Activated CD4-positive, alpha-beta T cell treated with anti-CD3 and anti-CD28 coated beads for 36 hours (primary cell): Measurements from ENCODE around the gene ABCA7. TPM values are rescaled to one million over a fixed set of nuclear protein-coding genes. Genes with fewer than 3 reads are reported as not detected.
A peak's percentile ranks its signal among the peaks of the same experiment; 100 is the strongest.

ENCODE experiments used
- ATAC-seq: fragments of 200-7000 bp; cut with Tn5 transposase; one replicate; pipeline ENCODE4 v1.10.0; 2021; ENCODE audit warnings: mild to moderate bottlenecking, moderate library complexity
- CTCF ChIA-PET: fragments of 350-600 bp; sonication (Branson Sonifier 250); formaldehyde crosslinking; loops from one replicate; lab custom pipeline; 2021; ENCODE audit warnings: antibody characterized with exemption; lab: Charles Lee
- POLR2A ChIA-PET: fragments of 350-600 bp; sonication (Branson Sonifier 250); formaldehyde crosslinking; loops from one replicate; lab custom pipeline; 2021; ENCODE audit warnings: antibody characterized with exemption, inconsistent platforms; lab: Charles Lee
- DNase-seq: peaks from one replicate; pipeline ENCODE4 v3.0.0-alpha.2; 2020
- H3K27ac Mint-ChIP-seq: one replicate; pipeline ENCODE4 v1.8.0; 2021; ENCODE audit warnings: mixed read lengths
- H3K27me3 Mint-ChIP-seq: one replicate; pipeline ENCODE4 v1.8.0; 2021; ENCODE audit warnings: mixed read lengths
- H3K36me3 Mint-ChIP-seq: one replicate; pipeline ENCODE4 v1.8.0; 2021; ENCODE audit warnings: low read depth, mixed read lengths
- H3K4me1 Mint-ChIP-seq: one replicate; pipeline ENCODE4 v1.8.0; 2021; ENCODE audit warnings: mixed read lengths
- H3K4me3 Mint-ChIP-seq: one replicate; pipeline ENCODE4 v1.8.0; 2021; ENCODE audit warnings: mild to moderate bottlenecking, moderate library complexity, mixed read lengths
- H3K9me3 Mint-ChIP-seq: one replicate; pipeline ENCODE4 v1.8.0; 2021; ENCODE audit warnings: low read depth, mixed read lengths
- intact Hi-C, 2 experiments: fragments of 100-400 bp; cut with DNase I in 1 of 2; cut with micrococcal nuclease in 1 of 2; formaldehyde crosslinking; loops; one replicate each; pipeline versions ENCODE4 v1.14.2 to v1.15.1; 2022 to 2024; cut with DNase I, micrococcal nuclease
- total RNA-seq, 2 experiments: library from RNA; stranded (reverse); gene quantifications; one replicate each; pipeline ENCODE4 v1.2.3, GENCODE V29; 2021

Gene ABCA7
- total RNA-seq, 2 experiments from 2014 or later: 14.4 to 16.9 TPM

- intact Hi-C loops: loop anchor here in 1 of 2 experiments (1.0 to 5.0 kb wide), 3 partner anchors 13 to 380 kb away; partner anchors contain the start of genes ABCA7, ARHGAP45 and DAZAP1
- DNase-seq (peak; percentile 46), ATAC-seq (peak; percentile 2)
- peaks cover 16% of the 10 kb centered on the region for H3K36me3 Mint-ChIP-seq
- POLR2A ChIA-PET: interaction anchor here (0.7 to 1.1 kb wide), 5 partner anchors 45 to 241 kb away, joined by 3 to 6 read pairs (median 3); partner anchors contain the start of gene CIRBP
- peak overlapping the region; percentile 74 for H3K27ac Mint-ChIP-seq
- H3K4me3 Mint-ChIP-seq: peak overlapping the region; percentile 88
- H3K4me1 Mint-ChIP-seq: peaks cover 28% of the 10 kb centered on the region
- H3K27me3 Mint-ChIP-seq: no peaks in the 10 kb centered on the region
- CTCF ChIA-PET: interaction anchor here (1.0 kb wide), 1 partner anchor 9 kb away, joined by 3 read pairs; no protein-coding TSS in a partner anchor
- no peaks in the 10 kb centered on the region for H3K9me3 Mint-ChIP-seq
Observed at GRCh38 chr19:1027650-1028061, 12.3 kb upstream of the ABCA7 start.

GRCh38 chr19:1028062-1028926 is 11.6 kb upstream of the ABCA7 start:
- Mint-ChIP-seq H3K9me3 (no peaks in the 10 kb centered on the region), H3K36me3 (peaks cover 22% of the 10 kb centered on the region), H3K27ac (peak overlapping the region; percentile 74), H3K4me1 (peaks cover 30% of the 10 kb centered on the region), H3K27me3 (no peaks in the 10 kb centered on the region), H3K4me3 (peak overlapping the region; percentile 88)
- ATAC-seq: peak; percentile 55
- CTCF ChIA-PET: interaction anchor here (0.7 to 1.1 kb wide), 5 partner anchors 9 to 166 kb away, joined by 3 to 5 read pairs (median 3); partner anchors contain the start of gene WDR18
- POLR2A ChIA-PET: interaction anchor here (0.6 to 1.0 kb wide), 3 partner anchors 12 to 241 kb away, joined by 3 read pairs; partner anchors contain the start of gene ABCA7
- intact Hi-C loops: loop anchor here in 1 of 2 experiments (1.0 to 5.0 kb wide), 3 partner anchors 12 to 379 kb away; partner anchors contain the start of genes ABCA7, ARHGAP45 and DAZAP1
- peak; percentile 76 for DNase-seq

GRCh38 chr19:1032264-1032867 is 7.5 kb upstream of the ABCA7 start:
- intact Hi-C loops: no loop called here
- H3K4me1 Mint-ChIP-seq: peaks cover 26% of the 10 kb centered on the region
- no peak overlapping the region for H3K27ac Mint-ChIP-seq
- no peaks in the 10 kb centered on the region for H3K27me3 Mint-ChIP-seq
- DNase-seq (no peak), ATAC-seq (no peak)
- peaks cover 37% of the 10 kb centered on the region for H3K36me3 Mint-ChIP-seq
- H3K9me3 Mint-ChIP-seq: no peaks in the 10 kb centered on the region
- ChIA-PET POLR2A (interaction anchor here (0.5 to 0.7 kb wide), 2 partner anchors 11 to 14 kb away, joined by 3 read pairs; partner anchors contain the start of gene RNU6-2), CTCF (no interaction called here)
- no peak overlapping the region for H3K4me3 Mint-ChIP-seq

GRCh38 chr19:1035998-1036621 is 3.8 kb upstream of the ABCA7 start:
- DNase-seq (no peak), ATAC-seq (no peak)
- no peaks in the 10 kb centered on the region for H3K27me3 Mint-ChIP-seq
- intact Hi-C loops: no loop called here
- H3K27ac Mint-ChIP-seq: no peak overlapping the region
- CTCF ChIA-PET: interaction anchor here (1.0 to 1.3 kb wide), 2 partner anchors 10 to 28 kb away, joined by 3 to 4 read pairs; no protein-coding TSS in a partner anchor
- H3K36me3 Mint-ChIP-seq: peaks cover 41% of the 10 kb centered on the region
- POLR2A ChIA-PET: no interaction called here
- peaks cover 36% of the 10 kb centered on the region for H3K4me1 Mint-ChIP-seq
- H3K4me3 Mint-ChIP-seq: no peak overlapping the region
- H3K9me3 Mint-ChIP-seq: no peaks in the 10 kb centered on the region

GRCh38 chr19:1037621-1038064 is 2.3 kb upstream of the ABCA7 start:
- Mint-ChIP-seq H3K36me3 (peaks cover 34% of the 10 kb centered on the region), H3K9me3 (no peaks in the 10 kb centered on the region), H3K4me3 (peak overlapping the region; percentile 52), H3K27me3 (no peaks in the 10 kb centered on the region), H3K4me1 (peaks cover 38% of the 10 kb centered on the region), H3K27ac (peak overlapping the region; percentile 80)
- intact Hi-C loops: no loop called here
- ATAC-seq (no peak), DNase-seq (no peak)
- ChIA-PET POLR2A (interaction anchor here (0.9 to 1.1 kb wide), 2 partner anchors 16 to 44 kb away, joined by 4 to 7 read pairs; partner anchors contain the start of gene RNU6-2), CTCF (interaction anchor here (1.6 to 1.7 kb wide), 2 partner anchors 15 to 27 kb away, joined by 3 to 7 read pairs; no protein-coding TSS in a partner anchor)

- H3K27me3 Mint-ChIP-seq: no peaks in the 10 kb centered on the region
- POLR2A ChIA-PET: interaction anchor here (0.6 to 1.1 kb wide), 6 partner anchors 10 to 684 kb away, joined by 3 to 4 read pairs (median 4); partner anchors contain the start of genes CNN2 and RNU6-2
- intact Hi-C loops: no loop called here
- no peaks in the 10 kb centered on the region for H3K9me3 Mint-ChIP-seq
- H3K4me3 Mint-ChIP-seq: peak overlapping the region; percentile 86
- H3K27ac Mint-ChIP-seq: peak overlapping the region; percentile 74
- ATAC-seq (no peak), DNase-seq (no peak)
- peaks cover 26% of the 10 kb centered on the region for H3K36me3 Mint-ChIP-seq
- CTCF ChIA-PET: interaction anchor here (0.7 to 1.7 kb wide), 7 partner anchors 8 to 486 kb away, joined by 3 to 7 read pairs (median 3); no protein-coding TSS in a partner anchor
- H3K4me1 Mint-ChIP-seq: peaks cover 34% of the 10 kb centered on the region
Observed at GRCh38 chr19:1038978-1039645, 795 bp upstream of the ABCA7 start.

- DNase-seq: peak; percentile 95
- H3K4me1 Mint-ChIP-seq: peaks cover 34% of the 10 kb centered on the region
- peak overlapping the region; percentile 86 for H3K4me3 Mint-ChIP-seq
- ATAC-seq: peak; percentile 67
- intact Hi-C loops: loop anchor here (1.0 to 2.0 kb wide), 6 partner anchors 12 to 200 kb away; partner anchors contain the start of genes RNU6-2 (in 2 of the 2), TMEM259 (in 2 of the 2), ARHGAP45 (in 1 of the 2) and ATP5F1D (in 1 of the 2)
- H3K27ac Mint-ChIP-seq: peak overlapping the region; percentile 59
- H3K9me3 Mint-ChIP-seq: no peaks in the 10 kb centered on the region
- ChIA-PET CTCF (interaction anchor here (0.5 to 1.3 kb wide), 7 partner anchors 14 to 245 kb away, joined by 3 to 7 read pairs (median 4); partner anchors contain the start of gene CNN2), POLR2A (interaction anchor here (0.6 to 1.1 kb wide), 7 partner anchors 12 to 24 kb away, joined by 3 to 4 read pairs (median 3); partner anchors contain the start of genes CNN2 and RNU6-2)
- H3K36me3 Mint-ChIP-seq: peaks cover 22% of the 10 kb centered on the region
- no peaks in the 10 kb centered on the region for H3K27me3 Mint-ChIP-seq
Observed at GRCh38 chr19:1040476-1041271, 767 bp downstream of the ABCA7 start.

- peak overlapping the region; percentile 86 for H3K4me3 Mint-ChIP-seq
- ChIA-PET POLR2A (interaction anchor here (0.6 to 0.9 kb wide), 2 partner anchors 13 to 18 kb away, joined by 3 to 4 read pairs; no protein-coding TSS in a partner anchor), CTCF (interaction anchor here (0.5 to 1.0 kb wide), 4 partner anchors 15 to 246 kb away, joined by 3 to 6 read pairs (median 4); partner anchors contain the start of gene CNN2)
- ATAC-seq: no peak
- peaks cover 34% of the 10 kb centered on the region for H3K4me1 Mint-ChIP-seq
- H3K27me3 Mint-ChIP-seq: no peaks in the 10 kb centered on the region
- DNase-seq: no peak
- intact Hi-C loops: loop anchor here (2.0 kb wide), 2 partner anchors 21 to 199 kb away; partner anchors contain the start of genes ATP5F1D (in 1 of the 2), RNU6-2 (in 1 of the 2) and TMEM259 (in 1 of the 2)
- no peak overlapping the region for H3K27ac Mint-ChIP-seq
- no peaks in the 10 kb centered on the region for H3K9me3 Mint-ChIP-seq
- peaks cover 16% of the 10 kb centered on the region for H3K36me3 Mint-ChIP-seq
Observed at GRCh38 chr19:1041272-1041834, 1.4 kb downstream of the ABCA7 start.
